K562 (cell line): ENCODE data around the gene LIPT1. TPM values are rescaled to one million over a fixed set of nuclear protein-coding genes. Genes with fewer than 3 reads are reported as not detected.

ENCODE experiments used
- ATAC-seq: fragments of 200-7000 bp; cut with Tn5 transposase; 3 replicates; pipeline ENCODE4 v1.9.1; 2020; ENCODE audit warnings: moderate library complexity
- Bru-seq: library from RNA; stranded (reverse); fragments of 400-500 nt; gene quantifications from one replicate; lab custom pipeline; 2021; lab: Mats Ljungman, UMichigan
- BruChase-seq, 2 experiments: library from RNA; stranded (reverse); fragments of 400-500 nt; gene quantifications; one replicate each; lab custom pipeline; 2021; lab: Mats Ljungman, UMichigan
- BruUV-seq: library from RNA; stranded (reverse); fragments of 400-500 nt; replicated peaks from 2 replicates; lab custom pipeline; 2021; lab: Mats Ljungman, UMichigan
- CTCF ChIA-PET: fragments of 300-600 bp; formaldehyde crosslinking; extraction: SDS; loops from one replicate; lab custom pipeline; 2021; ENCODE audit warnings: low intra/inter-chr PET ratio; lab: Yijun Ruan, JAX
- POLR2A ChIA-PET: fragments of 300-600, 350-650 bp; sonication (Branson Sonifier 250); formaldehyde crosslinking; extraction: SDS; loops from one replicate; lab custom pipeline; 2021; ENCODE audit warnings: antibody characterized with exemption, inconsistent platforms; lab: Yijun Ruan, JAX
- DNase-seq, 4 experiments: peaks; one replicate each; pipeline versions ENCODE4 v3.0.0 to v3.0.0-alpha.2; 2011 to 2018; ENCODE audit warnings: low spot score in 3 of 4, mixed read lengths in 3 of 4; ENCODE audit errors: extremely low read depth in 1 of 4
- FAIRE-seq: peaks from 2 replicates; lab custom pipeline; 2011; peaks lifted over from hg19 to GRCh38; lab: Jason Lieb, UNC
- H2AFZ ChIP-seq: 2 replicates; pipeline ENCODE4 v1.6.0; 2011; ENCODE audit warnings: low read depth, low read length, control low read depth, inconsistent platforms
- H3K27ac ChIP-seq: fragments of 200-600 bp; 3 replicates; pipeline ENCODE4 v1.8.0; 2011; ENCODE audit warnings: low read depth, mild to moderate bottlenecking, control low read depth, inconsistent platforms, low read length, moderate library complexity, mixed read lengths; ENCODE audit errors: extremely low read depth
- H3K27me3 ChIP-seq, 2 experiments: fragments of 300-600 bp in 1 of 2; 2 replicates in 1 of 2; 3 replicates in 1 of 2; pipeline versions ENCODE4 v1.6.0 to v1.8.0; 2011; ENCODE audit warnings: inconsistent platforms in 2 of 2, low read length in 2 of 2, mild to moderate bottlenecking in 1 of 2, mixed read lengths in 1 of 2, moderate library complexity in 1 of 2; ENCODE audit not compliant: control insufficient read depth in 2 of 2, insufficient read depth in 2 of 2
- H3K36me3 ChIP-seq: fragments of 300-600 bp; 3 replicates; pipeline ENCODE4 v1.8.0; 2011; ENCODE audit warnings: mild to moderate bottlenecking, low read length, inconsistent platforms; ENCODE audit not compliant: control insufficient read depth, insufficient read depth
- H3K4me1 ChIP-seq, 2 experiments: fragments of 200-600 bp in 1 of 2; replicated peaks in 1 of 2; 2 replicates in 1 of 2; 3 replicates in 1 of 2; pipeline versions ENCODE4 v1.5.1 to v1.8.0; 2011; ENCODE audit warnings: inconsistent platforms in 2 of 2, low read length in 2 of 2, mild to moderate bottlenecking in 1 of 2, mixed read lengths in 1 of 2, moderate library complexity in 1 of 2; ENCODE audit not compliant: control insufficient read depth in 2 of 2, insufficient read depth in 2 of 2
- H3K4me2 ChIP-seq: 2 replicates; pipeline ENCODE4 v1.6.1; 2011; ENCODE audit warnings: low read length, control low read depth, inconsistent platforms, mixed read lengths; ENCODE audit not compliant: insufficient read depth
- H3K4me3 ChIP-seq: fragments of 200-600 bp; sonication (generic), shearing (Covaris generic); 2 replicates; pipeline ENCODE4 v1.5.1; 2016; ENCODE audit warnings: control low read depth, inconsistent platforms
- H3K79me2 ChIP-seq: fragments of 200-600 bp; 3 replicates; pipeline ENCODE4 v1.8.0; 2011; ENCODE audit warnings: low read length, inconsistent platforms; ENCODE audit not compliant: control insufficient read depth, insufficient read depth
- H3K9ac ChIP-seq, 2 experiments: 2 replicates each; pipeline versions ENCODE4 v1.6.0 to v1.6.1; 2011; ENCODE audit warnings: low read depth in 2 of 2, low read length in 2 of 2, control low read depth in 1 of 2, inconsistent platforms in 1 of 2, mild to moderate bottlenecking in 1 of 2, mixed read lengths in 1 of 2; ENCODE audit not compliant: insufficient read depth in 1 of 2
- H3K9me1 ChIP-seq: one replicate; pipeline ENCODE4 v1.6.0; 2011; ENCODE audit warnings: inconsistent platforms, mild to moderate bottlenecking, low read length, moderate library complexity; ENCODE audit not compliant: control insufficient read depth, insufficient read depth
- H3K9me3 ChIP-seq: replicated peaks from 2 replicates; pipeline ENCODE4 v1.5.1; 2011; ENCODE audit warnings: low read depth, low read length, inconsistent platforms; ENCODE audit not compliant: control insufficient read depth, insufficient read depth
- H4K20me1 ChIP-seq: replicated peaks from 2 replicates; pipeline ENCODE4 v1.6.1; 2011; ENCODE audit warnings: low read length, inconsistent platforms, mixed read lengths; ENCODE audit not compliant: control insufficient read depth, insufficient read depth
- BHLHE40 ChIP-seq: IDR thresholded peaks from 2 replicates; pipeline ENCODE4 v1.6.1; 2011; ENCODE audit warnings: low read length, improper control_type of control experiment
- CREM ChIP-seq: IDR thresholded peaks from 2 replicates; pipeline ENCODE4 v1.6.1; 2014; ENCODE audit warnings: antibody characterized with exemption, low read depth
- CTBP1 ChIP-seq: fragments of 450-650 bp; IDR thresholded peaks from 2 replicates; pipeline ENCODE4 v1.6.1; 2016; ENCODE audit warnings: borderline replicate concordance
- FOXA3 ChIP-seq, 2 experiments: fragments of 450-650 bp in 1 of 2; sonication (generic) in 1 of 2; formaldehyde crosslinking; IDR thresholded peaks in 1 of 2; conservative IDR thresholded peaks in 1 of 2; 2 replicates each; pipeline versions ENCODE4 v1.4.0 to v1.8.0; 2020 to 2022; ENCODE audit warnings: mild to moderate bottlenecking in 2 of 2, missing genetic modification reagents in 1 of 2
- GTF2E2 ChIP-seq: fragments of 200-800 bp; sonication (Bioruptor generic); IDR thresholded peaks from 2 replicates; pipeline ENCODE4 v1.6.1; 2016; ENCODE audit warnings: missing genetic modification characterization, missing compliant biosample characterization
- RBM17 ChIP-seq: fragments of 200-400 bp; formaldehyde crosslinking; IDR thresholded peaks from 2 replicates; pipeline ENCODE4 v1.6.1; 2017; ENCODE audit warnings: low read depth, mild to moderate bottlenecking, low read length, borderline replicate concordance
- ZNF23 ChIP-seq: fragments of 250-450 bp; sonication (Bioruptor Pico); IDR thresholded peaks from 2 replicates; pipeline ENCODE4 v1.4.0; 2020; ENCODE audit warnings: mild to moderate bottlenecking
- WGBS: fragments of 100-300 bp; shearing (Covaris generic); methylation state at CpG from one replicate; pipeline ENCODE4 v1.1.6; 2016; ENCODE audit warnings: low coverage, mixed read lengths; ENCODE audit not compliant: insufficient coverage; ENCODE audit errors: missing lambda C conversion rate; 5-methylcytosine and 5-hydroxymethylcytosine counted together
- in situ Hi-C: fragments of 300-500 bp; cut with MboI; formaldehyde crosslinking; loops from 4 replicates; pipeline ENCODE4 v1.15.0; 2018; ENCODE audit warnings: inconsistent platforms, mixed read lengths
- intact Hi-C: fragments of 100-400 bp; cut with micrococcal nuclease; formaldehyde crosslinking; loops from 2 replicates; pipeline ENCODE4 v1.14.2; 2022
- long read RNA-seq, 3 experiments: library from polyadenylated mRNA in 2 of 3; library from RNA in 1 of 3; unstranded in 2 of 3; stranded (forward) in 1 of 3; transcript quantifications; one replicate each; pipeline ENCODE4 v2.0.0, GENCODE V29; 2019 to 2022
- polyA minus RNA-seq, 3 experiments: library from RNA; depleted of rRNA, polyadenylated mRNA; stranded (reverse); fragments of >200 nt; gene quantifications; 2 replicates each; pipeline ENCODE4 v1.2.3, GENCODE V29; 2011
- polyA plus RNA-seq, 8 experiments: library from polyadenylated mRNA; depleted of rRNA in 4 of 8; stranded (reverse) in 5 of 8; unstranded in 3 of 8; fragments of >200 nt; fragmentation: Nextera tagmentation in 2 of 8; fragmentation: Illumina TruSeq in 1 of 8; extraction: Ambion mirVana in 2 of 8; extraction: Trizol in 1 of 8; gene quantifications; 2 replicates each; pipeline versions ENCODE4 v1.2.1 to v1.2.3, GENCODE V29; 2011 to 2014; ENCODE audit warnings: inconsistent platforms in 1 of 8, missing spikeins in 1 of 8
- total RNA-seq, 7 experiments: library from RNA; depleted of rRNA in 6 of 7; stranded (reverse); fragments of >200 nt in 6 of 7; fragmentation: Illumina TruSeq in 2 of 7; extraction: Trizol in 2 of 7; gene quantifications; 2 replicates each; pipeline versions ENCODE4 v1.2.1 to v1.2.3, GENCODE V29; 2011 to 2021; ENCODE audit warnings: low replicate concordance in 1 of 7
- TF ChIP-seq, protein P1 (sequence below): fragments of 450-650 bp; IDR thresholded peaks from 2 replicates; pipeline ENCODE4 v1.7.1; 2018; ENCODE audit warnings: mild to moderate bottlenecking, low read depth; ENCODE audit not compliant: partially characterized antibody
- TF ChIP-seq, protein P2 (sequence below), 2 experiments: IDR thresholded peaks; 2 replicates each; pipeline ENCODE4 v1.6.1; 2012; ENCODE audit warnings: improper control_type of control experiment in 2 of 2, low read depth in 2 of 2, low read length in 2 of 2, borderline replicate concordance in 1 of 2

Gene LIPT1
- total RNA-seq (2011; cell fraction: chromatin; rRNA removed; ENCODE audit: low replicate concordance): 13.3 and 26.8 TPM in 2 replicates
- 10.3 and 13.2 TPM in 2 replicates for total RNA-seq (2011; cell fraction: nucleolus; rRNA removed)
- 24.4 and 47.7 TPM in 2 replicates for total RNA-seq (2011; cell fraction: nucleoplasm; rRNA removed)
- total RNA-seq (2014; rRNA removed) (6.7 and 10.4 TPM in 2 replicates), total RNA-seq (2014; rRNA removed; fragmentation: Illumina TruSeq; extraction: Trizol) (9.7 and 11.6 TPM in 2 replicates), total RNA-seq (2015; rRNA removed; fragmentation: Illumina TruSeq; extraction: Trizol) (9.2 and 9.5 TPM in 2 replicates), total RNA-seq (2021) (6.4 and 8.6 TPM in 2 replicates), polyA plus RNA-seq (2011; rRNA removed) (13.3 and 17.6 TPM in 2 replicates), polyA plus RNA-seq (2014; fragmentation: Illumina TruSeq; extraction: Trizol) (11.7 and 11.9 TPM in 2 replicates), polyA plus RNA-seq (2014; fragmentation: Nextera tagmentation; extraction: Ambion mirVana) (10 to 100 TPM; 16.3 to 18.3 TPM), polyA plus RNA-seq (2014; rRNA removed) (10.5 and 12.1 TPM in 2 replicates), polyA minus RNA-seq (2011; rRNA and poly(A)+ RNA removed) (9.7 and 12.8 TPM in 2 replicates), Bru-seq, nascent RNA (percentile 74 among the genes with signal in this experiment), BruChase-seq, experiment 1, labeled RNA remaining after a 2-hour chase (percentile 75 among the genes with signal in this experiment), BruChase-seq, experiment 2, labeled RNA remaining after a 6-hour chase (percentile 74 among the genes with signal in this experiment)
- polyA plus RNA-seq (2011; cell fraction: cytosol; rRNA removed): 7.4 and 9.2 TPM in 2 replicates
- 12.7 and 15.6 TPM in 2 replicates for polyA plus RNA-seq (2011; cell fraction: nucleus; rRNA removed)
- polyA plus RNA-seq (2012): 7.2 and 7.3 TPM in 2 replicates
- polyA minus RNA-seq (2011; cell fraction: cytosol; rRNA and poly(A)+ RNA removed): 4.5 and 7.4 TPM in 2 replicates
- 9.6 and 13.3 TPM in 2 replicates for polyA minus RNA-seq (2011; cell fraction: nucleus; rRNA and poly(A)+ RNA removed)
- long read RNA-seq, experiment 1, transcript LIPT1-202 (3 exons, 1,424 nt): major isoform, 7 of 14 reads
- long read RNA-seq, experiment 1, partial matches to known transcripts: 2 of 14 reads
- long read RNA-seq, experiment 1, other reads (novel, unspliced or antisense): 4 of 14 reads
- long read RNA-seq, experiment 2, partial matches to known transcripts: 3 of 6 reads
- long read RNA-seq, experiment 2, other reads (novel, unspliced or antisense): 2 of 6 reads
- long read RNA-seq, experiment 3, partial matches to known transcripts: 1 of 6 reads
- long read RNA-seq, experiment 3, other reads (novel, unspliced or antisense): 1 of 6 reads

DNA sequence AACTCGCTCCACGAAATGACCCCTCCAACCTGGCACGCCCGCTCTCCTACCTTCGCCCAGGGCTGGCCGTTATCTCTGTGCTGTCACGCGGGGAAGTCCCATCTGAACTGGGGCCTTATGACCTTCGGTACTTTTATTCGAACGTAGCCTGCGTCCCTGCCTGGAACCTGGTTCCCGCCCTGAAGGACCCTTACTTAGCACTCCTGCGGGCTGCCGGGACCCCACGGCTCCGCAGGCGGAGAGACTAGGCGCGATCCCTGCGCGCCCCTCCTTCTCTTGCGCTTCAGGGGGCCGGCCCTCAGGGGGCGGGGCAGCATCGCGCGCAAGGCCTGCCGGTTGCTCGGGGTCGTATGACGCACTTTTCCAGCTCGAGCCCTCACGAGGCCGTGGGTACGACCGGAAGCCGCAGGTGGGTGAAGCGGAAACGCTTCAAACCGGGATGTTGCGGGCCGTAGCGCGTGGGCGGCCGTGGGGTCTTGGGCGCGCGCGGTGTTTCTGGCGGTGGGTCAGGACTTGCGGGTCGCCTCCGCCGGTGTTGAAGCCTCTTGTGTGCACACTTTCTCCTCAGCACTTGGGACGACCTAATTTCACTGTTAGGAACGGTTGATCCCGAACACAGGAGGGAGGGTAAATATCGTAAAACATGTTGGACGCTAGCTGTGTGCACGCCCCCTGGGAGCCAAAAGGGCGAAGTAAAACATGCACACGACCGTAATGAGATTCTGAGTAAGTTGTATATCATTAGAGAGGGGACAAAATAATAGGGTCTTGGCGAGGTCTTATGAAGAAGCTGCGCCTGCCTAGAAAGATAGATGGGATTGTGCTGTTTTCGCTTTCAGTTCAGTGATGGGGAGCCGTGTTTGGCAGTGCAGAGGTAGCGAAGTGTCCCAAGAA lies at the start of gene LIPT1, which contains the start of gene TSGA10:
LIPT1 (plus strand) TSS at position 325 of the 894 bp plus-strand sequence. CDS start 6,991 bp downstream, outside the sequence.
TSGA10 (minus strand) TSS at position 300 of the 894 bp plus-strand sequence. CDS start 45,503 bp downstream, outside the sequence.
- DNase-seq: peak; percentile 94 to 96 (median 96)
- WGBS: under 1% methylated on average over 68 of the region's 70 CpGs
- peak within 1 kb of the TSS; percentile 94 for H3K27ac ChIP-seq
- H3K4me3 ChIP-seq: peak within 1 kb of the TSS; percentile 64
- H4K20me1 ChIP-seq: no peaks in the 10 kb centered on the region
- intact Hi-C loops: loop anchor here (1.0 kb wide), 1 partner anchor 25 kb away; no protein-coding TSS in a partner anchor
- H3K36me3 ChIP-seq: peaks cover 25% of the 10 kb centered on the region
- peak; percentile 98 for ATAC-seq
- BruUV-seq: TSS peak; percentile 78
- in situ Hi-C loops: no loop called here
- peak within 1 kb of the TSS; percentile 91 for H3K4me2 ChIP-seq
- peaks cover 11 to 21% of the 10 kb centered on the region in 2 experiments; a peak in 4 of 5 replicates for H3K4me1 ChIP-seq
- H3K9me3 ChIP-seq: no peaks in the 10 kb centered on the region
- no peaks in the 10 kb centered on the region for H3K9me1 ChIP-seq
- POLR2A ChIA-PET: interaction anchor here (0.5 to 2.3 kb wide), 12 partner anchors 9 to 1107 kb away, joined by 3 to 8 read pairs (median 4); partner anchors contain the start of gene C2orf15
- no peaks in the 10 kb centered on the region for H3K27me3 ChIP-seq
- H3K9ac ChIP-seq: peak within 1 kb of the TSS; percentile 89 to 90
- peak; percentile 85 for FAIRE-seq
- peaks cover 32% of the 10 kb centered on the region for H3K79me2 ChIP-seq
- CTCF ChIA-PET: interaction anchor here (0.6 kb wide), 1 partner anchor 24 kb away, joined by 3 read pairs; no protein-coding TSS in a partner anchor
- H2AFZ ChIP-seq: peak within 1 kb of the TSS; percentile 99
- peak; percentile 82; the same call in 1 of the 2 replicates for TF ChIP-seq CTBP1
- TF ChIP-seq, protein P1, sequence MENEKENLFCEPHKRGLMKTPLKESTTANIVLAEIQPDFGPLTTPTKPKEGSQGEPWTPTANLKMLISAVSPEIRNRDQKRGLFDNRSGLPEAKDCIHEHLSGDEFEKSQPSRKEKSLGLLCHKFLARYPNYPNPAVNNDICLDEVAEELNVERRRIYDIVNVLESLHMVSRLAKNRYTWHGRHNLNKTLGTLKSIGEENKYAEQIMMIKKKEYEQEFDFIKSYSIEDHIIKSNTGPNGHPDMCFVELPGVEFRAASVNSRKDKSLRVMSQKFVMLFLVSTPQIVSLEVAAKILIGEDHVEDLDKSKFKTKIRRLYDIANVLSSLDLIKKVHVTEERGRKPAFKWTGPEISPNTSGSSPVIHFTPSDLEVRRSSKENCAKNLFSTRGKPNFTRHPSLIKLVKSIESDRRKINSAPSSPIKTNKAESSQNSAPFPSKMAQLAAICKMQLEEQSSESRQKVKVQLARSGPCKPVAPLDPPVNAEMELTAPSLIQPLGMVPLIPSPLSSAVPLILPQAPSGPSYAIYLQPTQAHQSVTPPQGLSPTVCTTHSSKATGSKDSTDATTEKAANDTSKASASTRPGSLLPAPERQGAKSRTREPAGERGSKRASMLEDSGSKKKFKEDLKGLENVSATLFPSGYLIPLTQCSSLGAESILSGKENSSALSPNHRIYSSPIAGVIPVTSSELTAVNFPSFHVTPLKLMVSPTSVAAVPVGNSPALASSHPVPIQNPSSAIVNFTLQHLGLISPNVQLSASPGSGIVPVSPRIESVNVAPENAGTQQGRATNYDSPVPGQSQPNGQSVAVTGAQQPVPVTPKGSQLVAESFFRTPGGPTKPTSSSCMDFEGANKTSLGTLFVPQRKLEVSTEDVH: peak; percentile 69
- no peak for TF ChIP-seq ZNF23
- TF ChIP-seq, protein P2, sequence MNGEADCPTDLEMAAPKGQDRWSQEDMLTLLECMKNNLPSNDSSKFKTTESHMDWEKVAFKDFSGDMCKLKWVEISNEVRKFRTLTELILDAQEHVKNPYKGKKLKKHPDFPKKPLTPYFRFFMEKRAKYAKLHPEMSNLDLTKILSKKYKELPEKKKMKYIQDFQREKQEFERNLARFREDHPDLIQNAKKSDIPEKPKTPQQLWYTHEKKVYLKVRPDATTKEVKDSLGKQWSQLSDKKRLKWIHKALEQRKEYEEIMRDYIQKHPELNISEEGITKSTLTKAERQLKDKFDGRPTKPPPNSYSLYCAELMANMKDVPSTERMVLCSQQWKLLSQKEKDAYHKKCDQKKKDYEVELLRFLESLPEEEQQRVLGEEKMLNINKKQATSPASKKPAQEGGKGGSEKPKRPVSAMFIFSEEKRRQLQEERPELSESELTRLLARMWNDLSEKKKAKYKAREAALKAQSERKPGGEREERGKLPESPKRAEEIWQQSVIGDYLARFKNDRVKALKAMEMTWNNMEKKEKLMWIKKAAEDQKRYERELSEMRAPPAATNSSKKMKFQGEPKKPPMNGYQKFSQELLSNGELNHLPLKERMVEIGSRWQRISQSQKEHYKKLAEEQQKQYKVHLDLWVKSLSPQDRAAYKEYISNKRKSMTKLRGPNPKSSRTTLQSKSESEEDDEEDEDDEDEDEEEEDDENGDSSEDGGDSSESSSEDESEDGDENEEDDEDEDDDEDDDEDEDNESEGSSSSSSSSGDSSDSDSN (IDR thresholded peaks at IDR 0.05; ENCODE audit: borderline replicate concordance in 1 of 2, low read depth in 2 of 2, low read length in 2 of 2): peak in 1 of 2 experiments; percentile 50; a peak in 1 of 4 replicates
- peak; percentile 4 for TF ChIP-seq BHLHE40
- TF ChIP-seq FOXA3 (CRISPR knock-in tag; conservative IDR thresholded peaks at IDR 0.05 in 1 of 2, IDR thresholded peaks at IDR 0.05 in 1 of 2): peak in 1 of 2 experiments; percentile 66; a peak in 2 of 4 replicates
- no peak for TF ChIP-seq RBM17
- peak; percentile 80 for TF ChIP-seq GTF2E2 (tag)
- peak; percentile 92 for TF ChIP-seq CREM
